Measurements from ENCODE around the gene ARMC3. TPM values are rescaled to one million over a fixed set of nuclear protein-coding genes. Genes with fewer than 3 reads are reported as not detected.

Gene ARMC3
- total and polyA plus RNA-seq, 9 of the 15 experiments (the other 6 are each of a cell fraction or from before 2014, with no cell fraction given), result 0.33 to 1.1 (median 0.62) TPM

DNA sequence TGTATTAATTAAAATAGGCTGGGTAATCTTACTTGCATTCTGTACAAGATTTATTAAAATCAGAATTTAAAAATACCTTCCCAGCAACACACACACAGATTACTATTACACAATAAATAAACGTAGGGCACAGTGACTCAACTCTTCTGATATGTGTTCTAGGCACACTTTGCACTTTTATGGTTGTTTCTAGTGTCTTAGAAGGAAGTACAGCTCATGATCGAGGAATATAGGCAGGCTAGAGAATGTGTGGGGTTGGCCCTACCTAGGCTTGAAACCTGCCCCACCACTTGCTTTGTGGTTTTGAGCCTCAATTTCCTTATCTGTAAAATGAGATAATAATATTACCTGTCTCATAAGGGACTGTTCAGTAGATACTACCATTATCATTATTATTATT is 30.5 kb downstream of the ARMC3 start:
- Histone ChIP-seq H3K36me3 (ENCODE audit: control insufficient read depth, insufficient read depth, low read length) (no peaks in the 10 kb centered on the region), H3K79me2 (ENCODE audit: control insufficient read depth, insufficient read depth, low read length) (no peaks in the 10 kb centered on the region), H3K9me3 (replicated peaks; ENCODE audit: control insufficient read depth, insufficient read depth, low read depth, low read length) (no peaks in the 10 kb centered on the region), H3K4me3 (no peak overlapping the region), H3K9me1 (ENCODE audit: control insufficient read depth, insufficient read depth, low read length) (no peaks in the 10 kb centered on the region), H3K27me3 (ENCODE audit: control insufficient read depth in 2 of 2, insufficient read depth in 2 of 2, low read length in 2 of 2) (no peaks in the 10 kb centered on the region), H4K20me1 (replicated peaks; ENCODE audit: control insufficient read depth, insufficient read depth, low read length) (no peaks in the 10 kb centered on the region), H2AFZ (ENCODE audit: low read depth, low read length) (no peak overlapping the region), H3K4me1 (replicated peaks in 1 of 2; ENCODE audit: control insufficient read depth in 2 of 2, insufficient read depth in 2 of 2, low read length in 2 of 2) (no peaks in the 10 kb centered on the region), H3K27ac (ENCODE audit: extremely low read depth, low read depth, low read length) (no peak overlapping the region), H3K4me2 (ENCODE audit: insufficient read depth, low read length) (no peak overlapping the region), H3K9ac (ENCODE audit: insufficient read depth in 1 of 2, low read depth in 2 of 2, low read length in 2 of 2) (no peak overlapping the region)
- POLR2A ChIA-PET, result no interaction called here
- TF ChIP-seq, protein P1, sequence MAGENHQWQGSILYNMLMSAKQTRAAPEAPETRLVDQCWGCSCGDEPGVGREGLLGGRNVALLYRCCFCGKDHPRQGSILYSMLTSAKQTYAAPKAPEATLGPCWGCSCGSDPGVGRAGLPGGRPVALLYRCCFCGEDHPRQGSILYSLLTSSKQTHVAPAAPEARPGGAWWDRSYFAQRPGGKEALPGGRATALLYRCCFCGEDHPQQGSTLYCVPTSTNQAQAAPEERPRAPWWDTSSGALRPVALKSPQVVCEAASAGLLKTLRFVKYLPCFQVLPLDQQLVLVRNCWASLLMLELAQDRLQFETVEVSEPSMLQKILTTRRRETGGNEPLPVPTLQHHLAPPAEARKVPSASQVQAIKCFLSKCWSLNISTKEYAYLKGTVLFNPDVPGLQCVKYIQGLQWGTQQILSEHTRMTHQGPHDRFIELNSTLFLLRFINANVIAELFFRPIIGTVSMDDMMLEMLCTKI (IDR thresholded peaks at IDR 0.05; ENCODE audit: partially characterized antibody), result no peak
- FAIRE-seq (no peak), DNase-seq (ENCODE audit: extremely low read depth in 1 of 4, low spot score in 3 of 4) (no peak), ATAC-seq (no peak)
- in situ Hi-C loops (cut with MboI) (no loop called here), intact Hi-C loops (cut with micrococcal nuclease) (no loop called here)
- WGBS (ENCODE audit: insufficient coverage, low coverage, missing lambda C conversion rate), result 42% methylated on average over 2 of the region's 2 CpGs
- BruUV-seq (replicated peaks), result no TSS peak
- CTCF ChIA-PET (ENCODE audit: low intra/inter-chr PET ratio), result no interaction called here

DNA sequence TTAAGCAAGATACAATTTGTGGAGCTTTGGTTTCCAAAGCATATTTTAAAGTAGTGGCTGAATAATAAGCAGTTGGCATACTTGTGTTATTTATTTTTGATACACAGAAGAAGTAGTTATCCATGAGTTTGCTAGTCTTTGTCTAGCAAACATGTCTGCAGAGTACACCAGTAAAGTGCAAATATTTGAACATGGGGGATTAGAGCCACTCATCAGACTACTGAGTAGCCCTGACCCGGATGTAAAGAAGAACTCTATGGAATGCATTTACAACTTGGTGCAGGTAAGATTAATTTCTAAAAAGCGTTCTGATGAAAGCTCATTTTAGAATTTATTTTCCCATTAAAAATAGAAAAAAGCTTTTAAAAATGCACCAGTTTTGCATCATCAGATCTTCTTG is 31.4 kb downstream of the ARMC3 start:
- no TSS peak for BruUV-seq (replicated peaks)
- POLR2A ChIA-PET, result interaction anchor here (0.9 kb wide), 1 partner anchor 9 kb away, joined by 6 read pairs; no protein-coding TSS in a partner anchor
- TF ChIP-seq ZNF77 (CRISPR knock-in tag; IDR thresholded peaks at IDR 0.05), result no peak
- no peak for TF ChIP-seq RCOR1 (IDR thresholded peaks at IDR 0.05; ENCODE audit: borderline replicate concordance in 1 of 2, low read depth in 2 of 2, low read length in 2 of 2)
- TF ChIP-seq KLF6 (CRISPR knock-in tag; IDR thresholded peaks at IDR 0.05; ENCODE audit: borderline replicate concordance), result no peak
- TF ChIP-seq PURB (CRISPR knock-in tag; IDR thresholded peaks at IDR 0.05; ENCODE audit: low read depth), result no peak
- no peak for TF ChIP-seq ZNF224 (CRISPR knock-in tag; IDR thresholded peaks at IDR 0.05)
- no peak for TF ChIP-seq ZMIZ1 (IDR thresholded peaks at IDR 0.05; ENCODE audit: low read depth in 2 of 2, low read length in 2 of 2)
- TF ChIP-seq, protein P2, sequence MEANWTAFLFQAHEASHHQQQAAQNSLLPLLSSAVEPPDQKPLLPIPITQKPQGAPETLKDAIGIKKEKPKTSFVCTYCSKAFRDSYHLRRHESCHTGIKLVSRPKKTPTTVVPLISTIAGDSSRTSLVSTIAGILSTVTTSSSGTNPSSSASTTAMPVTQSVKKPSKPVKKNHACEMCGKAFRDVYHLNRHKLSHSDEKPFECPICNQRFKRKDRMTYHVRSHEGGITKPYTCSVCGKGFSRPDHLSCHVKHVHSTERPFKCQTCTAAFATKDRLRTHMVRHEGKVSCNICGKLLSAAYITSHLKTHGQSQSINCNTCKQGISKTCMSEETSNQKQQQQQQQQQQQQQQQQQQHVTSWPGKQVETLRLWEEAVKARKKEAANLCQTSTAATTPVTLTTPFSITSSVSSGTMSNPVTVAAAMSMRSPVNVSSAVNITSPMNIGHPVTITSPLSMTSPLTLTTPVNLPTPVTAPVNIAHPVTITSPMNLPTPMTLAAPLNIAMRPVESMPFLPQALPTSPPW (CRISPR knock-in tag; IDR thresholded peaks at IDR 0.05), result no peak

More for the DNA sequence above, 31.4 kb downstream of the ARMC3 start:
- Histone ChIP-seq H3K36me3 (ENCODE audit: control insufficient read depth, insufficient read depth, low read length) (no peaks in the 10 kb centered on the region), H3K27ac (ENCODE audit: extremely low read depth, low read depth, low read length) (no peak overlapping the region), H3K9me3 (replicated peaks; ENCODE audit: control insufficient read depth, insufficient read depth, low read depth, low read length) (no peaks in the 10 kb centered on the region), H3K79me2 (ENCODE audit: control insufficient read depth, insufficient read depth, low read length) (no peaks in the 10 kb centered on the region), H3K4me3 (no peak overlapping the region), H3K4me1 (replicated peaks in 1 of 2; ENCODE audit: control insufficient read depth in 2 of 2, insufficient read depth in 2 of 2, low read length in 2 of 2) (no peaks in the 10 kb centered on the region), H3K4me2 (ENCODE audit: insufficient read depth, low read length) (no peak overlapping the region), H3K27me3 (ENCODE audit: control insufficient read depth in 2 of 2, insufficient read depth in 2 of 2, low read length in 2 of 2) (no peaks in the 10 kb centered on the region), H2AFZ (ENCODE audit: low read depth, low read length) (no peak overlapping the region), H4K20me1 (replicated peaks; ENCODE audit: control insufficient read depth, insufficient read depth, low read length) (no peaks in the 10 kb centered on the region), H3K9ac (ENCODE audit: insufficient read depth in 1 of 2, low read depth in 2 of 2, low read length in 2 of 2) (no peak overlapping the region), H3K9me1 (ENCODE audit: control insufficient read depth, insufficient read depth, low read length) (no peaks in the 10 kb centered on the region)
- 49% methylated on average over 2 of the region's 2 CpGs for WGBS (ENCODE audit: insufficient coverage, low coverage, missing lambda C conversion rate)
- no peak for DNase-seq (ENCODE audit: extremely low read depth in 1 of 4, low spot score in 3 of 4)
- CTCF ChIA-PET (ENCODE audit: low intra/inter-chr PET ratio), result no interaction called here
- FAIRE-seq, result no peak
- intact Hi-C loops (cut with micrococcal nuclease) (no loop called here), in situ Hi-C loops (cut with MboI) (no loop called here)
- no peak for ATAC-seq

All from K562 (cell line).